OCI-LY3 (cell line): ENCODE results near the gene VGLL1.
A peak's percentile ranks its signal among the peaks of the same experiment; 100 is the strongest.

Source experiments
- H2AFZ ChIP-seq: fragments of 200-600, 300-600 bp; shearing (Covaris generic); 2 replicates; pipeline ENCODE4 v1.6.0; 2014; ENCODE audit warnings: antibody characterized with exemption, low read depth, low read length
- H3K27ac ChIP-seq: fragments of 200-600, 300-600 bp; sonication (generic); 2 replicates; pipeline ENCODE4 v1.5.1; 2014; ENCODE audit warnings: mild to moderate bottlenecking, low read length, moderate library complexity, mixed read lengths
- H3K27me3 ChIP-seq: fragments of 200-600, 300-600 bp; sonication (generic); 2 replicates; pipeline ENCODE4 v1.6.1; 2014; ENCODE audit warnings: low read depth, low read length, mixed read lengths
- H3K36me3 ChIP-seq: fragments of 200-600, 300-600 bp; sonication (generic); replicated peaks from 2 replicates; pipeline ENCODE3; 2014; ENCODE audit warnings: low read depth, low read length, mixed read lengths
- H3K4me1 ChIP-seq: fragments of 300-600, 200-600 bp; sonication (generic); 2 replicates; pipeline ENCODE4 v1.6.1; 2014; ENCODE audit warnings: low read length, mixed read lengths
- H3K4me2 ChIP-seq: fragments of 200-600, 300-600 bp; sonication (generic); 2 replicates; pipeline ENCODE4 v1.6.1; 2014; ENCODE audit warnings: low read length, mixed read lengths
- H3K4me3 ChIP-seq: fragments of 300-600, 200-600 bp; sonication (generic); 2 replicates; pipeline ENCODE4 v1.5.1; 2014; ENCODE audit warnings: antibody characterized with exemption, mild to moderate bottlenecking, low read length, moderate library complexity
- H3K79me2 ChIP-seq: fragments of 300-600, 200-600 bp; shearing (Covaris generic); 2 replicates; pipeline ENCODE4 v1.6.1; 2014; ENCODE audit warnings: mild to moderate bottlenecking, low read length, mixed read lengths
- H3K9ac ChIP-seq: fragments of 300-600, 200-600 bp; shearing (Covaris generic); 2 replicates; pipeline ENCODE4 v1.6.0; 2014; ENCODE audit warnings: mild to moderate bottlenecking, low read length, moderate library complexity
- H3K9me3 ChIP-seq: fragments of 200-600, 300-600 bp; shearing (Covaris generic); 2 replicates; pipeline ENCODE4 v1.6.1; 2014; ENCODE audit warnings: low read length, mixed read lengths; ENCODE audit not compliant: insufficient read depth
- H4K20me1 ChIP-seq: fragments of 200-600, 300-600 bp; sonication (generic); 2 replicates; pipeline ENCODE4 v1.6.1; 2016; ENCODE audit warnings: low read length, mixed read lengths; ENCODE audit not compliant: insufficient read depth
- EZH2phosphoT487 ChIP-seq: fragments of 200-600 bp; shearing (Covaris generic); IDR thresholded peaks from 2 replicates; pipeline ENCODE4 v1.6.1; 2018; ENCODE audit warnings: antibody characterized with exemption, mixed run types, low read depth
- TF ChIP-seq, protein P1 (sequence below): fragments of 200-600, 300-600 bp; sonication (generic); IDR thresholded peaks from 2 replicates; pipeline ENCODE4 v1.5.1; 2014; ENCODE audit warnings: antibody characterized with exemption, low read length, low read depth

The VGLL1 gene

DNA sequence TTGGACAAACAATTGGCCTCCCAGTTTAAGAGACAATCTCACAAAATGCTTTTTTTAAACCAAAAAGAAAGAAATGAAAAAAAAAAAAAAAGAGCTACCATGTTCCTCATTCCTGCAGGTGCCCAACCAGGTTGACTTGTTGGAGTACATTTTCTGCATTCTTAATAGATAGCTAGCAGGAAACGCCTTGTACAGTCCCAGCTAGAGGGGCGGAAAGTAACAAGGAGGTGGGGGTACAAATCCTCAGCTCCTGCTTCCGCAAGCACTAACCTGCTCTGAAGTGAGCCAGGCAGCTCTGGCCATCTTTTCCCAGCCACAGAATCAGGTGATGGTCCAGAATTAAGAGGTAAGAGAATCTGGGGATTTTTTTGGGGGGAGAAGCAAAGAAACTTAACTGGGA lies at the start of gene VGLL1:
TSS of gene VGLL1 (plus strand) at position 265 of the 400 bp plus-strand sequence. CDS start 3,806 bp downstream, outside the sequence.
- Histone ChIP-seq H3K36me3 (no peaks in the 10 kb centered on the region), H3K4me2 (no peak within 1 kb of the TSS), H3K27ac (no peak within 1 kb of the TSS), H2AFZ (no peak within 1 kb of the TSS), H4K20me1 (no peaks in the 10 kb centered on the region), H3K27me3 (no peaks in the 10 kb centered on the region), H3K9ac (no peak within 1 kb of the TSS), H3K9me3 (no peaks in the 10 kb centered on the region), H3K4me1 (no peaks in the 10 kb centered on the region), H3K79me2 (no peaks in the 10 kb centered on the region), H3K4me3 (no peak within 1 kb of the TSS)
- no peak for TF ChIP-seq EZH2phosphoT487
- TF ChIP-seq, protein P1, sequence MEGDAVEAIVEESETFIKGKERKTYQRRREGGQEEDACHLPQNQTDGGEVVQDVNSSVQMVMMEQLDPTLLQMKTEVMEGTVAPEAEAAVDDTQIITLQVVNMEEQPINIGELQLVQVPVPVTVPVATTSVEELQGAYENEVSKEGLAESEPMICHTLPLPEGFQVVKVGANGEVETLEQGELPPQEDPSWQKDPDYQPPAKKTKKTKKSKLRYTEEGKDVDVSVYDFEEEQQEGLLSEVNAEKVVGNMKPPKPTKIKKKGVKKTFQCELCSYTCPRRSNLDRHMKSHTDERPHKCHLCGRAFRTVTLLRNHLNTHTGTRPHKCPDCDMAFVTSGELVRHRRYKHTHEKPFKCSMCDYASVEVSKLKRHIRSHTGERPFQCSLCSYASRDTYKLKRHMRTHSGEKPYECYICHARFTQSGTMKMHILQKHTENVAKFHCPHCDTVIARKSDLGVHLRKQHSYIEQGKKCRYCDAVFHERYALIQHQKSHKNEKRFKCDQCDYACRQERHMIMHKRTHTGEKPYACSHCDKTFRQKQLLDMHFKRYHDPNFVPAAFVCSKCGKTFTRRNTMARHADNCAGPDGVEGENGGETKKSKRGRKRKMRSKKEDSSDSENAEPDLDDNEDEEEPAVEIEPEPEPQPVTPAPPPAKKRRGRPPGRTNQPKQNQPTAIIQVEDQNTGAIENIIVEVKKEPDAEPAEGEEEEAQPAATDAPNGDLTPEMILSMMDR: no peak

- TF ChIP-seq, protein P1: no peak
- TF ChIP-seq EZH2phosphoT487: no peak
Measured at GRCh38 chrX:136487647-136488046, 44.4 kb upstream of the VGLL1 start, which contains the start of gene BRS3. TSS of gene BRS3 (plus strand) at chrX:136487947. CDS start at chrX:136488115, 168 bp downstream.

DNA sequence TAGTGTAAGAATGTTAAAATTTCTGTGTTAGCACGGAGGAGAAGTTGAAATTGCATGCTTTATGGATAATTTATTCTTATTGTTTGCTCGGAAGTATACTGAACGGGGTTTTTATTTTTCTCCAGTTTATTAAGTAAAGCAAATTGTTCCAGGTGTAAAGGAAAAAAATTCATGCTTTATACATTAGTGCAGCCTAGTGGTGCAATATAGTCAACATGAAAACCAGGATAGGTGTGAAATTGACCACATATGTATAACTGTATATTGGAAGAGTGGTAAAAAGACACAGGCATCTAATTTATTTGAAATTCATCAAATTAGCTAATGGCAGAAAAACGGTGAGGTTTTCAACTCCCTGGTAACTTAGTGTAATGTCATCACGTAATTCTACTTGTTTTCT lies 43.3 kb upstream of the VGLL1 start:
- no peak for TF ChIP-seq EZH2phosphoT487
- TF ChIP-seq, protein P1: peak; percentile 27

More at GRCh38 chrX:136487647-136488046, 44.4 kb upstream of the VGLL1 start, which contains the start of gene BRS3:
- H3K79me2 ChIP-seq: no peaks in the 10 kb centered on the region
- H4K20me1 ChIP-seq: no peaks in the 10 kb centered on the region
- no peaks in the 10 kb centered on the region for H3K36me3 ChIP-seq
- H3K9ac ChIP-seq: no peak within 1 kb of the TSS
- H3K4me1 ChIP-seq: no peaks in the 10 kb centered on the region
- no peak within 1 kb of the TSS for H2AFZ ChIP-seq
- no peak within 1 kb of the TSS for H3K4me3 ChIP-seq
- H3K27ac ChIP-seq: no peak within 1 kb of the TSS
- no peak within 1 kb of the TSS for H3K4me2 ChIP-seq
- H3K9me3 ChIP-seq: no peaks in the 10 kb centered on the region
- peaks cover 42% of the 10 kb centered on the region for H3K27me3 ChIP-seq

DNA sequence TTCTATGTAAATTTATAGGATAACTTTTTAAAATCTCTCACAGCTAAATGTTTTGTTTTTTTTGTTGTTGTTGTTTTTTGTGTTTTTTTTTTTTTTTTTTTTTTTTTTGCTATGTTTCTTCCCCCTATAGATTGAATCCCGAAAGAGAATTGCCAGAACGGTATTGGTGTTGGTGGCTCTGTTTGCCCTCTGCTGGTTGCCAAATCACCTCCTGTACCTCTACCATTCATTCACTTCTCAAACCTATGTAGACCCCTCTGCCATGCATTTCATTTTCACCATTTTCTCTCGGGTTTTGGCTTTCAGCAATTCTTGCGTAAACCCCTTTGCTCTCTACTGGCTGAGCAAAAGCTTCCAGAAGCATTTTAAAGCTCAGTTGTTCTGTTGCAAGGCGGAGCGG lies 40.2 kb upstream of the VGLL1 start:
- no peak overlapping the region for H3K4me3 ChIP-seq
- H3K27me3 ChIP-seq: peaks cover 31% of the 10 kb centered on the region
- no peaks in the 10 kb centered on the region for H3K79me2 ChIP-seq
- H3K4me1 ChIP-seq: no peaks in the 10 kb centered on the region
- TF ChIP-seq, protein P1: no peak
- no peak for TF ChIP-seq EZH2phosphoT487
- no peak overlapping the region for H2AFZ ChIP-seq
- no peak overlapping the region for H3K4me2 ChIP-seq
- H3K36me3 ChIP-seq: no peaks in the 10 kb centered on the region
- no peaks in the 10 kb centered on the region for H4K20me1 ChIP-seq
- no peak overlapping the region for H3K27ac ChIP-seq
- no peaks in the 10 kb centered on the region for H3K9me3 ChIP-seq
- no peak overlapping the region for H3K9ac ChIP-seq

More for the DNA sequence above, 43.3 kb upstream of the VGLL1 start:
- H3K79me2 ChIP-seq: no peaks in the 10 kb centered on the region
- no peak overlapping the region for H3K9ac ChIP-seq
- H3K4me2 ChIP-seq: no peak overlapping the region
- H3K9me3 ChIP-seq: no peaks in the 10 kb centered on the region
- no peak overlapping the region for H2AFZ ChIP-seq
- H3K4me3 ChIP-seq: no peak overlapping the region
- H4K20me1 ChIP-seq: no peaks in the 10 kb centered on the region
- H3K36me3 ChIP-seq: no peaks in the 10 kb centered on the region
- peaks cover 42% of the 10 kb centered on the region for H3K27me3 ChIP-seq
- no peaks in the 10 kb centered on the region for H3K4me1 ChIP-seq
- no peak overlapping the region for H3K27ac ChIP-seq
